Lower leg skin (tissue), 4 donors: ENCODE data around the gene FCGR2B. TPM values are rescaled to one million over a fixed set of nuclear protein-coding genes. Genes with fewer than 3 reads are reported as not detected.
"Not testable (repeated sequence)": the region's sequence is repeated elsewhere in the genome, so short reads cannot be mapped to it uniquely, and the experiment has no call there.

Experiments used
- DNase-seq, 2 donors: peaks; one replicate each; pipeline ENCODE4 v3.0.0-alpha.2; 2019; ENCODE audit warnings: low spot score in 2 of 2
- H3K4me3 ChIP-seq: fragments of 200-600 bp; sonication (generic); 2 replicates; pipeline ENCODE4 v1.5.1; 2017; ENCODE audit warnings: mild to moderate bottlenecking, low read depth; ENCODE audit not compliant: poor library complexity, severe bottlenecking
- POLR2A ChIP-seq, 2 donors: fragments of 450-650 bp; IDR thresholded peaks; one replicate each; pipeline ENCODE4 v1.6.1; 2016 to 2017; ENCODE audit warnings: antibody characterized with exemption in 2 of 2, mild to moderate bottlenecking in 1 of 2, moderate library complexity in 1 of 2
- WGBS, 2 donors: methylation state at CpG; one replicate each; pipeline ENCODE4 v1.1.5; 2018; 5-methylcytosine and 5-hydroxymethylcytosine counted together
- intact Hi-C: fragments of 100-400 bp; cut with DNase I; formaldehyde crosslinking; loops from one replicate; pipeline ENCODE4 v1.15.0; 2023; ENCODE audit warnings: low total_unique reads
- total RNA-seq, 4 donors: library from RNA; depleted of rRNA; stranded (reverse); fragments of >200 nt; gene quantifications; one replicate each; pipeline ENCODE4 v1.1.0, GENCODE V29; 2016
- TF ChIP-seq, protein P1 (sequence below), 3 donors: fragments of 450-650 bp; IDR thresholded peaks; one replicate each; pipeline ENCODE4 v1.5.1; 2016; ENCODE audit warnings: antibody characterized with exemption in 3 of 3, mild to moderate bottlenecking in 3 of 3, moderate library complexity in 2 of 3

Gene FCGR2B
- total RNA-seq, 4 donors from 2014 or later = 6.0 to 10.0 (median 8.3) TPM

DNA sequence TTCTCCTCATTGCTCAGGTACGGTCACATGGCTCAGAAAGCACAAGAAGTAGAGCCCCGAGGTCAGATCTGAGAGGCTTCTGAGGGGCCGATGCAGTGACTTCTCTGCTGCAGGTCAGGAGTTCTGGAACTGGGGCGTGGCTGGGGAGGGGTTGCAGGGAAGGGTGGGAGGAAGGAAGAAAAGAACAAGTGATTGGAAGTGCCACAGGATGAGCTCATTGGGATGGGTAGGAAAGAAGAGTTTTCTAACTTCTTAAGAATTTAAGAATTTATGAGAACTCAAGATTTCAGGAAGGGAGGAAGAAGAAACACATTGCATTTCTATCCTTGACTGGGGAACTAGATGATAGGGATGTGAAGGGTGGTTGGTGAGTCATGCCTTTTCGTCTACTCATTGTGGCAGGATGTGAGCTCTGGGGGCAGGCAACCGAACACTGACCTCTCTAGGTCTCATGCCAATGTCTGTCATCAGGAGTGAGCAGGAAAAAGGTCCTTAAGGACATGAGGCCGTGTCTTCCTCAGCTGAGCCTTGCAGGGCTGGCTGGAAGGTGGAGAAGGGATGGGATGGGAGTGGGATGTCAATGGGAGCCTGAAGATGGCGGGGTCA, 58.9 kb downstream of the FCGR2B start:
- no peak for DNase-seq
- intact Hi-C loops = loop anchor here (10.0 kb wide), 1 partner anchor 237 kb away; no protein-coding TSS in a partner anchor
- WGBS, 2 donors = 64 to 82% methylated on average over 8 of the region's 8 CpGs
- no peak overlapping the region for H3K4me3 ChIP-seq
- TF ChIP-seq, protein P1, sequence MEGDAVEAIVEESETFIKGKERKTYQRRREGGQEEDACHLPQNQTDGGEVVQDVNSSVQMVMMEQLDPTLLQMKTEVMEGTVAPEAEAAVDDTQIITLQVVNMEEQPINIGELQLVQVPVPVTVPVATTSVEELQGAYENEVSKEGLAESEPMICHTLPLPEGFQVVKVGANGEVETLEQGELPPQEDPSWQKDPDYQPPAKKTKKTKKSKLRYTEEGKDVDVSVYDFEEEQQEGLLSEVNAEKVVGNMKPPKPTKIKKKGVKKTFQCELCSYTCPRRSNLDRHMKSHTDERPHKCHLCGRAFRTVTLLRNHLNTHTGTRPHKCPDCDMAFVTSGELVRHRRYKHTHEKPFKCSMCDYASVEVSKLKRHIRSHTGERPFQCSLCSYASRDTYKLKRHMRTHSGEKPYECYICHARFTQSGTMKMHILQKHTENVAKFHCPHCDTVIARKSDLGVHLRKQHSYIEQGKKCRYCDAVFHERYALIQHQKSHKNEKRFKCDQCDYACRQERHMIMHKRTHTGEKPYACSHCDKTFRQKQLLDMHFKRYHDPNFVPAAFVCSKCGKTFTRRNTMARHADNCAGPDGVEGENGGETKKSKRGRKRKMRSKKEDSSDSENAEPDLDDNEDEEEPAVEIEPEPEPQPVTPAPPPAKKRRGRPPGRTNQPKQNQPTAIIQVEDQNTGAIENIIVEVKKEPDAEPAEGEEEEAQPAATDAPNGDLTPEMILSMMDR (IDR thresholded peaks at IDR 0.05) = no peak
- TF ChIP-seq POLR2A (IDR thresholded peaks at IDR 0.05) = no peak

DNA sequence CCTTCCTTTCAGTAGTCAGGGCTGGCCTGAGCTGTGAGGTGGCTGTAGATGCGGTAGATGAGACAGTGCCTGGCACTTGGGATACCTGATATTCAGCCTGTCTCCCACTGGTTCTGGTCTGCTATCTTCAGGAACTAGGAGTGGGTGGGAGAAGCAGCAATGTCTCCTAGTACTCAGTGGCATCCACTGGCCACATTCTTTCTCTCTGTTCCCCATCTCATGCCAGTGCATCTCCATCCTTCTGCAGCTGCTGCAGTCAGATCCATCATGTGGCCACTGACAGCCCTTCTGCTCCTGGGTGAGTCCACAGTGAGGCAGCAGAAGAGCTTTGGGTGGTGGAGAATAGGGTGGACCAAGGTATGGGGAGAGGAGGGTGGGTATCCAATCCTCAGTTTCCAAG, 59.5 kb downstream of the FCGR2B start:
- no peak overlapping the region for H3K4me3 ChIP-seq
- intact Hi-C loops = loop anchor here (10.0 kb wide), 1 partner anchor 238 kb away; no protein-coding TSS in a partner anchor
- TF ChIP-seq POLR2A (IDR thresholded peaks at IDR 0.05) = no peak
- TF ChIP-seq, protein P1 (IDR thresholded peaks at IDR 0.05) = no peak
- DNase-seq = no peak
- 100% methylated on average over 1 of the region's 1 CpG for WGBS, 2 donors

DNA sequence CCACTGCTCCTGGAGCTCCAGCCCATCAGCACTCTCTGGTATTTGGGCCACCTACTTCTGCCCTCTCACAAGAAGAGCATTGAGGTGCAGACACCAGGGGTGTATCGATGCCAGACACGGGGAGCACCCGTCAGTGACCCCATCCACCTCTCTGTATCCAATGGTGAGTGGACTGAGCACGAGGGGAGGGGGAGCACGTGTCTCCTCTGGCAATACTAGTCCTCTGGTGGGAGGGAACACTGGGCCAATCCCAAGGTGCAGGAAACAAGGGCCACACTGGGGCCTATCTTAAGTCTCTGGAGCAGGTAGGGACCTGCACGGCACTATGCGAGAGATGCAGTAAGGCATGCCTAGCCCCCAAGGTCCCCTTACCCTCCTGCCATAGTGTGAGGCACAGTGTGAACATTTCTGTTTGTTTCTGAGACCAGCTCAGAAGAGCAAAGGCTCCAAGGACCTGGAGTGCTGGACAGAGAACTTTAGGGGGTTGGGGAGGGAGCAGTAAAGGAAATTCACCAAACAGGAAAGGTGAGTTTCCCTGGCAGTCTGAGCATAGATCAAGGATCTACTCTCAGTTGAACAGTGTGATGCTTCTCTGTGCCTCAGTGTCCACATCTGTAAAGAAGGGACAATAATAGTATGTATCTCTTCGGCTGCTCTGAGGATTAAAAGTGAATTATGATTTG, 60.7 kb downstream of the FCGR2B start:
- DNase-seq = no peak
- intact Hi-C loops = loop anchor here (10.0 kb wide), 1 partner anchor 239 kb away; no protein-coding TSS in a partner anchor
- TF ChIP-seq, protein P1 (IDR thresholded peaks at IDR 0.05) = no peak
- no peak for TF ChIP-seq POLR2A (IDR thresholded peaks at IDR 0.05)
- H3K4me3 ChIP-seq = no peak overlapping the region
- WGBS, 2 donors = 89 to 92% methylated on average over 8 of the region's 8 CpGs

DNA sequence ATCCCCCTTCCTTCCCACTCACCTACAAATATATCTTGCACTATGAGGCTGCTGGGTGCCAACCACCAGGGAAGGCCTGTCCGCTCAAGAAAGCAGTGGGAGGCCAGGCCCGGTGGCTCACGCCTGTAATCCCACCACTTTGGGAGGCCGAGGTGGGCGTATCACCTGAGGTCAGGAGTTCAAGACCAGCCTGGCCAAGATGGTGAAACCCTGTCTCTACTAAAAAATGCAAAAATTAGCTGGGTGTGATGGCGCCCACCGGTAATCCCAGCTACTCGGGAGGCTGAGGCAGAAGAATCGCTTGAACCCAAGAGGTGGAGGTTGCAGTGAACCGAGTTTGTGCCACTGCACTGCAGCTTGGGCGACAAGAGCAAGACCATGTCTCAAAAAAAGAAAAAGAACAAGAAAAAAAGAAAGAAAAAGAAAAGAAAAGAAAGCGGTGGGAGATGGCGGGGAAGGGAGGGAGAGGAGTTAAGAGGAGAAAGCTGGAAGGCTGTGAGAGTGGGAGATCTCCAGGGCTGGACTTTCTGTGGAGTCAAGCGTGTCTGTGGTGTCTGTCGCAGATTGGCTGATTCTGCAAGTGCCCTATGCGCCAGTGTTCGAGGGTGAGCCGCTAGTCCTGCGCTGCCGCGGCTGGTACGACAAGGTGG, 62.4 kb downstream of the FCGR2B start:
- 46 to 51% methylated on average over 22 of the region's 22 CpGs for WGBS, 2 donors
- not testable (repeated sequence) for DNase-seq, H3K4me3 ChIP-seq
- intact Hi-C loops = loop anchor here (10.0 kb wide), 1 partner anchor 241 kb away; no protein-coding TSS in a partner anchor

DNA sequence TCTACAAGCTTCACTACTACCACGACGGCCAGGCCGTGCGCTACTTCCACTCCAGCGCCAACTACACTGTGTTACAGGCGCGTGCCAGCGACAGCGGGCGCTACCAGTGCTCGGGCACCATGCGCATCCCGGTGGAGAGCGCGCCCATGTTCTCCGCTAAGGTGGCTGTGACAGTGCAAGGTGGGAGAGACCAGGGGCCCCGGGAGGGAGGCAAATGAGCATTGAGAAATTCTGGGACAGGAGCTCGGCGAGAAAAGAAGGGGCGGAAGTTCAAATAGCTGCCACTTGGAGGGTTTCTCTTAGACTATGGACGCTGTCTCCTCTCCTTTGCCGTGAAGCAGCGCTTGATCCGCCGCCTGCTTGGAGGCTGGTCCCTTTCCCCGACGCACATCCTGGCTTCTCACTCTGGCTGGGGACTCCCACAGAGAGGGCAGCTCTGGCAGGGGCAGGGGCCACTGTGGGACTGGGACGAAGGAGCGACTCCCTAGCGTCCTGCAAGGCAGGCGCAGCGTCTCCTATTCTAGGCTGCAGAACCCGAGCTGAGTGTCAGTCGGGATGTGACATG, 63.0 kb downstream of the FCGR2B start:
- peak; percentile 31 to 91 for DNase-seq
- peak overlapping the region; percentile 55 for H3K4me3 ChIP-seq
- intact Hi-C loops = loop anchor here (10.0 kb wide), 1 partner anchor 241 kb away; no protein-coding TSS in a partner anchor
- WGBS, 2 donors = 1 to 2% methylated on average over 25 to 33 of the region's 34 CpGs
- TF ChIP-seq, protein P1 (IDR thresholded peaks at IDR 0.05) = no peak
- TF ChIP-seq POLR2A (IDR thresholded peaks at IDR 0.05) = no peak
